Activated CD8-positive, alpha-beta T cell treated with anti-CD3 and anti-CD28 coated beads, Interleukin-2, amount 10 ng/mL, durations not matched to agents 7 days and 5 days (primary cell): ENCODE results near the gene JMJD1C. TPM values are rescaled to one million over a fixed set of nuclear protein-coding genes. Genes with fewer than 3 reads are reported as not detected.
A peak's percentile ranks its signal among the peaks of the same experiment; 100 is the strongest.
"Not testable (repeated sequence)": the region's sequence is repeated elsewhere in the genome, so short reads cannot be mapped to it uniquely, and the experiment has no call there.

Experiments
- ATAC-seq: fragments of 150-1000 bp; cut with Tn5 transposase; one replicate; pipeline ENCODE4 v1.10.0; 2021; ENCODE audit warnings: moderate library complexity
- CTCF ChIA-PET: fragments of 350-600 bp; sonication (Branson Sonifier 250); formaldehyde crosslinking; loops from one replicate; lab custom pipeline; 2021; ENCODE audit warnings: antibody characterized with exemption; lab: Charles Lee
- POLR2A ChIA-PET: fragments of 350-600 bp; sonication (Branson Sonifier 250); formaldehyde crosslinking; loops from one replicate; lab custom pipeline; 2021; ENCODE audit warnings: antibody characterized with exemption; lab: Charles Lee
- DNase-seq: peaks from one replicate; pipeline ENCODE4 v3.0.0-alpha.2; 2020
- H3K27ac Mint-ChIP-seq: one replicate; pipeline ENCODE4 v1.8.0; 2021; ENCODE audit warnings: mild to moderate bottlenecking, mixed read lengths
- H3K27me3 Mint-ChIP-seq: one replicate; pipeline ENCODE4 v1.8.0; 2021; ENCODE audit warnings: low read depth, mixed read lengths
- H3K36me3 Mint-ChIP-seq: one replicate; pipeline ENCODE4 v1.8.0; 2021; ENCODE audit warnings: low read depth, mixed read lengths
- H3K4me1 Mint-ChIP-seq: one replicate; pipeline ENCODE4 v1.8.0; 2021; ENCODE audit warnings: low read depth, mixed read lengths
- H3K4me3 Mint-ChIP-seq: one replicate; pipeline ENCODE4 v1.8.0; 2021; ENCODE audit warnings: mild to moderate bottlenecking, mixed read lengths
- H3K9me3 Mint-ChIP-seq: one replicate; pipeline ENCODE4 v1.8.0; 2022; ENCODE audit warnings: mixed read lengths; ENCODE audit not compliant: insufficient read depth
- total RNA-seq, 2 experiments: library from RNA; stranded (reverse); gene quantifications; one replicate each; pipeline ENCODE4 v1.2.3, GENCODE V29; 2021

The JMJD1C gene
- total RNA-seq, 2 experiments from 2014 or later: 63.0 to 65.1 TPM

- no peak for ATAC-seq
- POLR2A ChIA-PET: no interaction called here
- H3K27ac Mint-ChIP-seq: no peak overlapping the region
Measured at GRCh38 chr10:63154546-63155387, 311.0 kb downstream of the JMJD1C start.

GRCh38 chr10:63153868-63154545 lies 311.8 kb downstream of the JMJD1C start:
- DNase-seq, ATAC-seq, H3K27me3 Mint-ChIP-seq, H3K27ac Mint-ChIP-seq, H3K9me3 Mint-ChIP-seq, H3K4me1 Mint-ChIP-seq, POLR2A ChIA-PET, H3K4me3 Mint-ChIP-seq: not testable (repeated sequence)
- CTCF ChIA-PET: interaction anchor here (0.9 to 1.0 kb wide), 2 partner anchors 517 to 566 kb away, joined by 3 read pairs; no protein-coding TSS in a partner anchor
- peaks cover 27% of the 10 kb centered on the region for H3K36me3 Mint-ChIP-seq

More at GRCh38 chr10:63154546-63155387, 311.0 kb downstream of the JMJD1C start:
- H3K36me3 Mint-ChIP-seq: peaks cover 24% of the 10 kb centered on the region
- no peaks in the 10 kb centered on the region for H3K27me3 Mint-ChIP-seq
- no peaks in the 10 kb centered on the region for H3K9me3 Mint-ChIP-seq
- DNase-seq: no peak
- CTCF ChIA-PET: interaction anchor here (5.0 to 7.1 kb wide), 2 partner anchors 8 to 13 kb away, joined by 71 to 73 read pairs; no protein-coding TSS in a partner anchor
- no peak overlapping the region for H3K4me3 Mint-ChIP-seq
- peaks cover 4% of the 10 kb centered on the region for H3K4me1 Mint-ChIP-seq

GRCh38 chr10:63150745-63151144 lies 315.0 kb downstream of the JMJD1C start:
- ATAC-seq: no peak
- H3K4me3 Mint-ChIP-seq: no peak overlapping the region
- H3K9me3 Mint-ChIP-seq: no peaks in the 10 kb centered on the region
- ChIA-PET POLR2A (no interaction called here), CTCF (interaction anchor here (2.1 kb wide), 1 partner anchor 16 kb away, joined by 5 read pairs; no protein-coding TSS in a partner anchor)
- no peak overlapping the region for H3K27ac Mint-ChIP-seq
- no peak for DNase-seq
- H3K27me3 Mint-ChIP-seq: no peaks in the 10 kb centered on the region
- H3K4me1 Mint-ChIP-seq: peaks cover 8% of the 10 kb centered on the region
- H3K36me3 Mint-ChIP-seq: peaks cover 43% of the 10 kb centered on the region

- Mint-ChIP-seq H3K4me3 (no peak overlapping the region), H3K36me3 (peaks cover 31% of the 10 kb centered on the region), H3K27me3 (no peaks in the 10 kb centered on the region), H3K9me3 (no peaks in the 10 kb centered on the region), H3K27ac (no peak overlapping the region), H3K4me1 (peaks cover 23% of the 10 kb centered on the region)
- ATAC-seq: no peak
- DNase-seq: no peak
- ChIA-PET CTCF (interaction anchor here (0.7 to 5.9 kb wide), 5 partner anchors 9 to 62 kb away, joined by 3 to 71 read pairs (median 4); partner anchors contain the start of gene NRBF2), POLR2A (interaction anchor here (0.7 to 2.6 kb wide), 4 partner anchors 12 to 112 kb away, joined by 3 to 7 read pairs (median 5); partner anchors contain the start of gene NRBF2)
Measured at GRCh38 chr10:63146503-63146902, 319.3 kb downstream of the JMJD1C start.

- no peak for ATAC-seq
- POLR2A ChIA-PET: interaction anchor here (0.7 to 2.6 kb wide), 5 partner anchors 11 to 111 kb away, joined by 3 to 7 read pairs (median 3); partner anchors contain the start of gene NRBF2
- Mint-ChIP-seq H3K9me3 (no peaks in the 10 kb centered on the region), H3K4me1 (peaks cover 25% of the 10 kb centered on the region), H3K36me3 (peaks cover 33% of the 10 kb centered on the region), H3K4me3 (no peak overlapping the region), H3K27ac (no peak overlapping the region), H3K27me3 (no peaks in the 10 kb centered on the region)
- no peak for DNase-seq
- CTCF ChIA-PET: interaction anchor here (1.3 to 5.9 kb wide), 4 partner anchors 12 to 62 kb away, joined by 4 to 71 read pairs (median 8); partner anchors contain the start of gene NRBF2
Measured at GRCh38 chr10:63145782-63146181, 320.0 kb downstream of the JMJD1C start.

- Mint-ChIP-seq H3K27me3 (no peaks in the 10 kb centered on the region), H3K4me3 (no peak overlapping the region), H3K9me3 (no peaks in the 10 kb centered on the region), H3K4me1 (peaks cover 25% of the 10 kb centered on the region), H3K36me3 (peaks cover 40% of the 10 kb centered on the region), H3K27ac (no peak overlapping the region)
- ChIA-PET CTCF (interaction anchor here (0.9 to 5.9 kb wide), 3 partner anchors 9 to 14 kb away, joined by 3 to 71 read pairs (median 25); no protein-coding TSS in a partner anchor), POLR2A (interaction anchor here (2.6 kb wide), 1 partner anchor 11 kb away, joined by 7 read pairs; the partner anchor contains the start of gene NRBF2)
- DNase-seq (no peak), ATAC-seq (no peak)
Measured at GRCh38 chr10:63143987-63144386, 321.8 kb downstream of the JMJD1C start.

- Mint-ChIP-seq H3K4me1 (peaks cover 32% of the 10 kb centered on the region), H3K36me3 (peaks cover 39% of the 10 kb centered on the region), H3K9me3 (no peaks in the 10 kb centered on the region), H3K27me3 (no peaks in the 10 kb centered on the region), H3K27ac (no peak overlapping the region), H3K4me3 (no peak overlapping the region)
- ATAC-seq: no peak
- POLR2A ChIA-PET: interaction anchor here (0.6 kb wide), 1 partner anchor 407 kb away, joined by 3 read pairs; no protein-coding TSS in a partner anchor
- no peak for DNase-seq
- CTCF ChIA-PET: interaction anchor here (0.8 to 5.2 kb wide), 6 partner anchors 9 to 578 kb away, joined by 3 to 25 read pairs (median 7); partner anchors contain the start of gene NRBF2
Measured at GRCh38 chr10:63142136-63142535, 323.6 kb downstream of the JMJD1C start.

- Mint-ChIP-seq H3K4me3 (no peak overlapping the region), H3K4me1 (peaks cover 37% of the 10 kb centered on the region), H3K9me3 (no peaks in the 10 kb centered on the region), H3K27me3 (no peaks in the 10 kb centered on the region), H3K36me3 (peaks cover 32% of the 10 kb centered on the region), H3K27ac (peak overlapping the region; percentile 63)
- POLR2A ChIA-PET: no interaction called here
- CTCF ChIA-PET: interaction anchor here (0.7 to 5.2 kb wide), 3 partner anchors 18 to 456 kb away, joined by 3 to 25 read pairs (median 3); no protein-coding TSS in a partner anchor
- DNase-seq (no peak), ATAC-seq (no peak)
Measured at GRCh38 chr10:63140077-63140476, 325.7 kb downstream of the JMJD1C start.

- ChIA-PET POLR2A (no interaction called here), CTCF (interaction anchor here (1.2 to 6.0 kb wide), 3 partner anchors 9 to 29 kb away, joined by 3 to 42 read pairs (median 7); no protein-coding TSS in a partner anchor)
- Mint-ChIP-seq H3K27me3 (no peaks in the 10 kb centered on the region), H3K9me3 (peaks cover 6% of the 10 kb centered on the region), H3K4me3 (no peak overlapping the region), H3K27ac (no peak overlapping the region), H3K36me3 (peaks cover 35% of the 10 kb centered on the region), H3K4me1 (peaks cover 45% of the 10 kb centered on the region)
- ATAC-seq (no peak), DNase-seq (no peak)
Measured at GRCh38 chr10:63137306-63137705, 328.5 kb downstream of the JMJD1C start.

- peak overlapping the region; percentile 91 for H3K4me3 Mint-ChIP-seq
- ChIA-PET CTCF (interaction anchor here (0.7 to 6.0 kb wide), 10 partner anchors 10 to 587 kb away, joined by 3 to 42 read pairs (median 4); no protein-coding TSS in a partner anchor), POLR2A (interaction anchor here (0.6 to 1.5 kb wide), 9 partner anchors 11 to 586 kb away, joined by 3 to 8 read pairs (median 4); no protein-coding TSS in a partner anchor)
- peaks cover 21% of the 10 kb centered on the region for H3K36me3 Mint-ChIP-seq
- H3K4me1 Mint-ChIP-seq: peaks cover 41% of the 10 kb centered on the region
- H3K27me3 Mint-ChIP-seq: no peaks in the 10 kb centered on the region
- H3K27ac Mint-ChIP-seq: peak overlapping the region; percentile 97
- DNase-seq (no peak), ATAC-seq (no peak)
- H3K9me3 Mint-ChIP-seq: peaks cover 12% of the 10 kb centered on the region
Measured at GRCh38 chr10:63133821-63134557, 331.8 kb downstream of the JMJD1C start.
